Natural killer cell treated with Interleukin-12 subunit alpha and Interleukin-12 subunit beta and Interleukin-15 and Interleukin-18, amount 100 ng/mL, for 72 hours (primary cell): Measurements from ENCODE around the gene IL4. TPM values are rescaled to one million over a fixed set of nuclear protein-coding genes. Genes with fewer than 3 reads are reported as not detected.

Experiments
- ATAC-seq, 2 donors: fragments of 150-1000 bp; cut with Tn5 transposase in 1 of 2; sonication (Bioruptor Pico), chemical (Tn5 transposase) in 1 of 2; 2 replicates each; pipeline ENCODE4 v1.10.0; 2021
- DNase-seq: peaks from one replicate; pipeline ENCODE4 v3.0.0; 2022; ENCODE audit warnings: low spot score
- H3K27ac Mint-ChIP-seq, 2 donors: 1 replicate in 1 of 2; 2 replicates in 1 of 2; pipeline ENCODE4 v1.8.0; 2022; ENCODE audit warnings: mixed read lengths in 2 of 2, mild to moderate bottlenecking in 1 of 2, moderate library complexity in 1 of 2
- H3K27me3 Mint-ChIP-seq, 2 donors: 1 replicate in 1 of 2; 2 replicates in 1 of 2; pipeline ENCODE4 v1.8.0; 2022; ENCODE audit warnings: mixed read lengths in 2 of 2
- H3K36me3 Mint-ChIP-seq: one replicate; pipeline ENCODE4 v1.8.0; 2022; ENCODE audit warnings: mixed read lengths
- H3K4me1 Mint-ChIP-seq, 2 donors: 1 replicate in 1 of 2; 2 replicates in 1 of 2; pipeline ENCODE4 v1.8.0; 2022; ENCODE audit warnings: low read depth in 2 of 2, mixed read lengths in 2 of 2, mild to moderate bottlenecking in 1 of 2
- H3K4me3 Mint-ChIP-seq: one replicate; pipeline ENCODE4 v1.8.0; 2022; ENCODE audit warnings: mixed read lengths
- H3K9me3 Mint-ChIP-seq: 2 replicates; pipeline ENCODE4 v1.8.0; 2022; ENCODE audit warnings: mixed read lengths
- total RNA-seq, 2 donors: library from RNA; stranded (reverse); gene quantifications; one replicate each; pipeline ENCODE4 v1.2.3, GENCODE V29; 2022

Gene IL4
- total RNA-seq, 2 donors from 2014 or later, result 2.6 TPM; not detected in 1

DNA sequence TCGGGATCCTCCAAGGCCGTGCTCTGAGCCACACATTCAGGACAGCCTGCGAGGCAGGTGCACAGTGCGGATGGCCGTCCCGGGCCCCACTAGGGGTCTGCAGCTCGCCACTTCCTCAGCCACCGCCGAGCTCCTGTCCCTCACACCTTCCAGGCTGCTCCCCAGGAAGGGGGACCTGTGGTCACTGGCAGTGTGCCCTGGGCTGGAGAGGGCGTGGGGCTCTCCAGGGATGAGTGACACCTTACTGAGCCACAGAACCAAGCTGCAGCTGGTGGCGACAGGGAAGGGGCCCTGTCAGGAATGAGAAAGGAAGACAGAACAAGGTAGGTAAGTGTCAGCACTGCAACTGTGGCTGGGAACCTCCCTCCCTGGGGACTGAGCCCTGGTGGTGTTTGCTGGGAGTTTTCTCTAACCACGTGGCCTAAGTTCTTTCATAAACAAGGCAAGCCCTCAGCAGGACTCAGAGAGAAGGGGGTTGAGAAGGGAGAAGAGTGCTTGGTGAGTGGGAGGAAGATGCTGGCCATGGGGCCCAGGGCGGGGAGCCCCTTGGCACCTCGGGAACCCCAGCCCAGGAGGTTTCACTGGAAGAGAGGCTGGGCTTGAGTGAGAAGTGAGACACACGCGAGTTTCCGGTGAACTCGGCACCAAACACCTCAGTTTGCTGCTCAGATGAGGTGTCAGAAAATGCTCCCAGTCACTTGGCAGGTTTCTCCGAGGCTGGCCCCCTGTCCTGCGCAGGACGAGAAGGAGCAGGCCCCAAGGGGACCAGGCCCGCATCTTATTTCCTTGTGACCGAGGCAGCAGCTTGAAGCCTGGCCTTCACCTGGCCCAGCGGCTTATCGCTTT, 10.6 kb upstream of the IL4 start:
- peaks cover 0 to under 1% of the 10 kb centered on the region in 2 donors for H3K27me3 Mint-ChIP-seq
- ATAC-seq (peak; percentile 59 to 66), DNase-seq (peak; percentile 68)
- no peaks in the 10 kb centered on the region for H3K9me3 Mint-ChIP-seq
- peak overlapping the region; percentile 74 to 85 for H3K27ac Mint-ChIP-seq
- H3K4me3 Mint-ChIP-seq, result peak overlapping the region; percentile 81
- no peaks in the 10 kb centered on the region for H3K36me3 Mint-ChIP-seq
- peaks cover 29 to 33% of the 10 kb centered on the region in 2 donors for H3K4me1 Mint-ChIP-seq

DNA sequence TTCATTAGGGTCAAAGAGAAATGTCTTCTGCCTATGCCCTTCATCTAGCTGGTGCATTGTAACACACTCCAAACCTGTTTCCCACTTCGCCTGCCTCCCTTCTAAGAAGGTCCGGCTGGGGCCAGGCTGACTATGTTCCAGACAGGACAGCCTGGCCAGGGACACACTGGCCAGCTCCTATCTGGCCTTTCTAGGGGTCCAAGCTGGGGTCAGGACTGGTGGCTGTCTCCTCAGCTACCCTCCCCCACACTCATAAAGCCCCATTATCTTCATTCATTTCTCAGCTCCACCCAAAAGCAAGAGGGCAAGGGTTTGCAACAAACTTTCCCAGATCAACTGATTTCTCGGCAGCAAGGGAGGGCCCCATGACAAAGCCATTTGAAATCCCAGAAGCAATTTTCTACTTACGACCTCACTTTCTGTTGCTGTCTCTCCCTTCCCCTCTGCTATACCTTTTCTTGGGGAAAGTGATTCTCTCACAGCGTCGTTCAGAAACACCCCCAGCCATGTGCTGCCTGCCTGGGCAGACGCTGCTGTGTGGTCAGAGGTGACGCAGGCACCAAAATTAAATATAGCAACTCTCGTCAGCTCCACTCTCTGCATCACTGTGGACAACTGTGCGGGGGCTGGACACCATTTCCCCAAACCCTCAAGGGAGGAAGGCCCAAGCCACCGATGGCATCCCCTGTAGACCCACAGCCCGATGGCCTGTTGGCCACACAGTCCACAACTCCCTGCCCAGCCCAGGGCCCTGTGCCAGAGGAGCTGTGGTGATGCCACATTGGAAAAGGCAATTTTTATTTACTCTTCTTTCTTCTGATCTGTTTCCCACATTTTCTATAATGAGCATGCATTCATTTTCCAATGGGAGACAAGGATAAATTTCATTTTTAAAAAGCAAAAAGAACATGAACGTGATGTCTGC, 9.8 kb upstream of the IL4 start:
- DNase-seq (no peak), ATAC-seq (peak; percentile 58 to 70)
- Mint-ChIP-seq H3K36me3 (no peaks in the 10 kb centered on the region), H3K4me3 (peak overlapping the region; percentile 81), H3K9me3 (no peaks in the 10 kb centered on the region), H3K4me1 (peaks cover 28 to 32% of the 10 kb centered on the region in 2 donors), H3K27me3 (no peaks in the 10 kb centered on the region), H3K27ac (peak overlapping the region; percentile 74 to 85)

DNA sequence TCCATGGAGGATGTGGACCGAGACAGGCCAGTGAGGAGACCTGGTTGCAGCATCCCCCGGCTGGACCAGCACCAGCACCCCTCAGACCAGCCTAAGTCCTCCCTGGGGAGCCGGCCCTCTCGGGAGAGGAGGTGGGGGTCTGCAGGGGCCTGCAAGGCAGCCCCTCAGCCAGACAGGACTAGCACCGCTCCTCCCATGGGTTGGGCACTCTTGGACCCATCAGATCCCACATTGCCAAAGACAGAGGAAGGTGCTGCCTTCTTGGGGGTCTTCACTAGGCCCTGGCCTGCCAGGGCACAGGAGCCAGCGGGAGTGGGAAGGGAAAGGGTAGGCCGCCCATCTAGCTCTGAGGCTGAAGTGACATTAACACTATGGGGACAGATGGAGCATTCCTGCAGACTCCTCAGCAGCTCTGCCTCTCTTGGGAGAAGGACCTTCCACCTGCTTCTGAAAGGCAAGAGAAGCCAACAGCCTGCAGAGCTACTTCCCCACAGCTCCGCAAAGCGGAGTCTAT, 9.0 kb upstream of the IL4 start:
- Mint-ChIP-seq H3K27me3 (no peaks in the 10 kb centered on the region), H3K27ac (peak overlapping the region; percentile 74 to 85), H3K9me3 (no peaks in the 10 kb centered on the region), H3K4me1 (peaks cover 28 to 32% of the 10 kb centered on the region in 2 donors), H3K4me3 (peak overlapping the region; percentile 81), H3K36me3 (no peaks in the 10 kb centered on the region)
- ATAC-seq, result no peak
- DNase-seq, result no peak

DNA sequence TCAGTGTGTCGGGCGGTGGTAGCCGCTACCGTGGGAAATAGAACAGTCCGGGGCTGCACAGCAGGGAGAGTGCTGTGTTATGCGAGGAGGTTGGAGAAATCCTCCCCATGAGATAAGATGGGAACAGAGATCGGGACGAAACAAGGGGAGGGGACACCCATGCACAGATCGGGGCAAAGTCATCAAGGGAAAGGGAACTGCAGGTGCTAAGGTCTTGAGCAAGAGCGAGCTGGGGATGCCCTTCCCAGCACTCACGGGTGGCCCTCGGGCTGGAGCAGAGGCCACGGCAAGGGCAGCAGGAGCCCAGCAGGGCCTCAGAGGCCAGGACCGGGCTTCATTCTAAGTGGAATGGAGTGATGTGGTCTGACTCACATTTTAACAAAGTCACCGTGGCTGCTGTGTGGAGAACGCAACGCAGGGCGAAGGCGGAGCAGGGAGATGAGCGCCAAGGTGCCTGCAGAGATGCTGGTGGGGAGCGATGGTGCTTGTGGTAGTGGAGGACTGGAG, 8.2 kb upstream of the IL4 start:
- Mint-ChIP-seq H3K27ac (peak overlapping the region in 1 of 2 donors; percentile 6), H3K4me3 (no peak overlapping the region), H3K27me3 (peaks cover 0 to 1% of the 10 kb centered on the region in 2 donors), H3K36me3 (no peaks in the 10 kb centered on the region), H3K4me1 (peaks cover 26 to 32% of the 10 kb centered on the region in 2 donors), H3K9me3 (no peaks in the 10 kb centered on the region)
- ATAC-seq (no peak), DNase-seq (no peak)

DNA sequence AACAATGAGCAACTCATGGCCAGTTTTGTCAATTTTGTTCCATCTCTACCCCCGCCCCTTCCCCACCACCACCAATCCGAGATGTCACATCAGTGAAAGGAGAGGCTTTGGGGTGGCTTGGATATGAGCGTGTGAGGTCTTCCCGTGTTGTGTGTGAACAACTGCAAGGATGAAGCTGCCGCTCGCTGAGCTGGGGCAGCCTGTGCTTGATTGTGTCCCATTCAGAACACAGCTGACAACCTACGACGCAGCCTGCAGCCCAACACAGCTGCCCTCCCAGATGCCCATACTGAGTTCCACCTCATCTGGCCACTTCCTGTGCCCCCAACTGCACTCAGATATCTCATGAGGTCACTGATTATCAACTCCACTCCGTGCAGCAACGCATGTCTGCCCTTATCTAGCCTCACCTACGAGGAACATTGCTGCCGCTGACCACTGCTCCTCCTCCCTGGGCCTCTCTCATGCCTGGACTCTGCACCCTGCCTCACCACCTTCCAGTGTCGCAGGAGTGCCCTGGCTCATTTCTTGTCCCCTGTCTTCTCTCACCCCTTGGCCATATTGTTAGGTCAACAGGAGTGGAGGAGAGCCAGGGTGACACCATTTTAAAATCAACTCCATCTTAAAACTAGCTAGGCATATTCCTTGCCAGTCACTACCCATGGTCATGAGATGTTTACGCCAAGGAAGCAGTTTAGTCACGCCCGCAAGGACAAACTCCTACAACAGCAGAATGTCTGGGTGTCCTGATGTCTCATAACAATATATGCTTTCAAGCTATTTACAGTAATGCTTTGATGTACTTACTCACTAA, 7.3 kb upstream of the IL4 start:
- H3K9me3 Mint-ChIP-seq, result no peaks in the 10 kb centered on the region
- H3K36me3 Mint-ChIP-seq, result no peaks in the 10 kb centered on the region
- no peak overlapping the region for H3K27ac Mint-ChIP-seq
- ATAC-seq (peak in 1 of 2 donors; percentile 40), DNase-seq (no peak)
- no peak overlapping the region for H3K4me3 Mint-ChIP-seq
- peaks cover 25 to 29% of the 10 kb centered on the region in 2 donors for H3K4me1 Mint-ChIP-seq
- peaks cover 3 to 4% of the 10 kb centered on the region in 2 donors for H3K27me3 Mint-ChIP-seq

DNA sequence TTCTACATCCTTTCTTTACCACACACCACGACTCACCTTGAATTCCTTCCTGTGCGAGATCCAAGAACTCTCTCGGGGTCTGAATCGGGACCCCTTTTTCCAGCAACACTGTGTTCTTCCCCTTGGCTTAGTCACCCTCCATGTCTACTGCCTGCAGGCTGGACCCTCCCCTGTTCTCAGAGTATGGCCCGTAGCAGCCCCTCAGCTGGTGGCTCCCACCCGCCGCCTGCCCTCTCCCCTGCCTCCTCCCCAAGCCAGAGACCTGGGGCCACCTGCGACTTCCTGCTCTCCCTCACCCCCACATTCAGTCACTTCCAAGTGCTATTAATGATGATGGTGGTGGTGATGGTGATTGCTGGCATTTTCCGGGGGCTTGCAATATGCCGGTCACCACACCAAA, 6.5 kb upstream of the IL4 start:
- Mint-ChIP-seq H3K27ac (no peak overlapping the region), H3K27me3 (peaks cover 3 to 4% of the 10 kb centered on the region in 2 donors), H3K36me3 (no peaks in the 10 kb centered on the region), H3K9me3 (no peaks in the 10 kb centered on the region), H3K4me3 (no peak overlapping the region), H3K4me1 (peaks cover 22 to 23% of the 10 kb centered on the region in 2 donors)
- no peak for ATAC-seq
- no peak for DNase-seq

DNA sequence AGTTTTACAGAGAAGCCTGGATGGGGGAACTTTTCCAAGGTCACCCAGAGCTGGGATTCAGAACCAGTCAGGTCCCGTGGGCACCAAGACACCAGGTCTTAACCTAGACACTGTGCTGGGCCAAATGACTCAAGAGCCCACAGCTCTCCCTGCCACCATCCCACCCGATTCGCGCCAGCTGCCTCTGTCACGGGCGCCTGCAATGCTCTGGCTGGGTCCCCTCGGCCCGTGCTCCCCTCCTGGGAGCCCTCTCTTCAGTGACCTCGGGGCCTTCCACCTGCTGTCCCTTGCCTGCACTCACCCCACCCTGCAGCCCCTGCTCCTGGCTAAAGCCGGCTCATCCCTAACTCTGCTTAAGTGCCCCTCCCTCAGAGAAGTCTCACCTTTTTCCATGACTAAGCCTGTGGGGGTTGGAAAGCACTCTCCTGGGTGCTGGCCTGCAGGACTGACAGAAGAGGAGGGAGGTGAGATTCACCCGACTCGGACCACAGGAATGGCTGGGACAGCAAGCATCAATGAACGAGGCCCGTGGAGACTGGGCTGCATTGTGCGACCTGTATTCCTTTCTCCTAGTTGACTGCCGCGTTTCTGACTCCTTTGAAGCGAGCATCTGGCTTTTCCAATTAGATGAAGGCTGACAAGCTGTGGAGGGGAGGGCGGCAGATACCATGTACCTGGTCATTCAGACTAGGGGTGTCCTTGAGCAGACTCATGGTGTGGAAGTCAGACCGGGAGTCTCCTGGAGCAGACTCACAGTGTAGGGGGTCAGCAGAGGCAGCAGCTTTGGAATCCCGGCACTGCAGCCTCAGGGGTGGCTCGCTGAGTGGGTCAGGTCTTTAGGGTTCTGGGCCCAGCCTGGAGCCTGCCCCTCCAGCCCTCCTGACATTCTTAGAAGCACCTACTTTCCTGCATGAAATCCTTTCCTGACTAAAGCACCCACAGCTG, 5.8 kb upstream of the IL4 start:
- Mint-ChIP-seq H3K27me3 (peaks cover 3 to 4% of the 10 kb centered on the region in 2 donors), H3K4me3 (no peak overlapping the region), H3K36me3 (no peaks in the 10 kb centered on the region), H3K9me3 (no peaks in the 10 kb centered on the region), H3K4me1 (peaks cover 17 to 18% of the 10 kb centered on the region in 2 donors), H3K27ac (no peak overlapping the region)
- DNase-seq (no peak), ATAC-seq (no peak)

DNA sequence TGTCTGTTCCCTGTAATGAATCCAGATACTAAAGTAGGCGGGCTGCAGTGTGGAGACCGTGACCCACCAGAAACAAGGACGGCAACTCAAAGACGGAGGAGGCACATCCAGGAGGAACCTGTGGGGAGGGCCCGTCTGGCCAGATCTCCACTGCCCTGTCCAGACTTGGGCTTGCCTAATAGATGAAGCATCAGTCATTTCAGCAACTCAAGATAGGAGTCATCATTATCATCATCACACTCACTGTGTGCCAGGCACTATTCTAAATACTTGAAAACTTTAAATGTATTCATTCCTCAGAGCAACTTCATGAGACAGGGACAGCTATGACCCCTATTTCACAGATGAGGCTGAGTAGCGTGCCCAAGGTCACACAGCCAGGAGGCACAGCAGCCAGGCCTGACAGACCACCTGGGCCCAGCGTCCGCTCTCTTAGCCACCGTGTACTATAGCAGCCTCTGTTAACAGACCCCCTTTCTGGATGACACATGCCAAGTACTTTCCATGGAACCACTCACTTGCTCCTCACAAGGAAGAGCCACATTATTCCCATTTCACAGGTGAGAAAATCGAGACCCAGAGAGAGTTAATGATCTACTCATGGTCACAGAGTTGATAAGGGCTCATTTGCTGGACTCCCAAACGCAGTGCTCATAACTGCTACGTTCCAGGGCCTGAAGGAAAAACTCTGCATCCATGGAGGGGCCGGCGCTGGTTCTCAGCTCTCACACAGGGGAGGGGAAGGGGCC, 4.9 kb upstream of the IL4 start:
- Mint-ChIP-seq H3K36me3 (no peaks in the 10 kb centered on the region), H3K27ac (no peak overlapping the region), H3K27me3 (peaks cover 3 to 4% of the 10 kb centered on the region in 2 donors), H3K9me3 (no peaks in the 10 kb centered on the region), H3K4me3 (no peak overlapping the region), H3K4me1 (peaks cover 9 to 11% of the 10 kb centered on the region in 2 donors)
- DNase-seq (no peak), ATAC-seq (no peak)

DNA sequence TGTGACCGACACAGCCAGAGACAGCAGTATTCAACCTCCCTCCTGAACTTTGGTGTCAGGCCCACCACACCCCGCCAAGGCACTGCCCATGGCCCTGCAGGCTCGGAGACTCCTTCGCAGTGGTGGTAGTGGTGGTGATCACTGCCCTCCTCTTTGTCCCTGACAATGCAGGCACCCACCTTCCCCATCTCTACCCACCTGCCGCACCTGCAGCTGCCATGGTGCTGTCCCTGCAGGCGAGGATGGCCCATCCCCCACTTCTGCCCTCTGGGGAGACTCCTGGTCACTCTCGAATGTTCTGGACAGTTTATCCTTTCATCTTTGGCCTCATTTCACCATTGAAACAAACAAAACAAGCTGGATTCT, 4.4 kb upstream of the IL4 start:
- Mint-ChIP-seq H3K36me3 (no peaks in the 10 kb centered on the region), H3K4me3 (no peak overlapping the region), H3K27me3 (peaks cover 3 to 4% of the 10 kb centered on the region in 2 donors), H3K4me1 (peaks cover 4 to 5% of the 10 kb centered on the region in 2 donors), H3K9me3 (no peaks in the 10 kb centered on the region), H3K27ac (no peak overlapping the region)
- ATAC-seq (no peak), DNase-seq (no peak)

DNA sequence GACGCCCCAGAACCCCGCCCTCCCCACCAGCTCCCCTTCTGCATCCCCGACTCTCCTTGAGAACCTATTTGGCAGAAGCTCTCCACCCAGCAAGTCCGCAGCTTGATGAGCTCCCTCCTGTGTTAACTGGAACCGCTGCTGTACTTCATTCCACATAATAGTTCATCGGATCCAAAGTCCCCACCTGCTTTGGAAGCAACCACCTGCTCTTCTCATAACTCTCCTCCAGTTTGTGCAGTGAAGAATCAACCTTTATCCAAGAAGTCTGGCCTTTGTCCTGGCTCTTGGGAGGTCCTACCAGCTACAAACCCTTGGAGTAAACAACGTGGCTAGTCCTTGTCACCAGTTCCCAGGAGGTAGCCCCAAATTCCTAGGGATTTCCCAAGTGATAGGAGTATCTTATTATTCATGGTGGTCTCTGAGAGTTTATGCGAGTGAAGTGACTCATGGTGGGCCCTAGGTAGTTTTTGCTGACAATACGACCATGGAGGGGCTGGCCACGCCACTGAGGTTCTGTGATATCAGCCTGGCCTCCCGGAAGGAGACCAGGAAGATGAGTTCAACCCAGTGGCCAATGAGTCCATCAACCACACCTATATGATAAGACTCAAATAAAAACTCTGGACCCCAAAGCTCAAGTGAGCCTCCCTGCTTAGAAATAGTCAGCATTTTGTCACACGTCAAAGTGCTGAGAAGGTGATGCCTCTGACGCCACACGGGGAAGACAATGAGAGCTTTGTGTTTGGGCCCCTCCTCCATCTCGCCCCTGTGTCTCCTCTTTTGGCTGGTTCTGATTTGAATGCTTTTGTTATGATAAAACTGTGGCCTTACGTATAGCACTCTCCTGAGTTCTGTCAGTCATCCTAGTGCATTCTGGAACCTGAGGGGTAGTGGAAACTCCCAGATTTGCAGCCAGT, 3.6 kb upstream of the IL4 start:
- H3K27me3 Mint-ChIP-seq, result peaks cover 3 to 4% of the 10 kb centered on the region in 2 donors
- no peak for ATAC-seq
- H3K9me3 Mint-ChIP-seq, result no peaks in the 10 kb centered on the region
- no peaks in the 10 kb centered on the region for H3K36me3 Mint-ChIP-seq
- DNase-seq, result no peak
- peak overlapping the region in 1 of 2 donors; percentile 46 for H3K27ac Mint-ChIP-seq
- H3K4me3 Mint-ChIP-seq, result no peak overlapping the region
- peaks cover 0 to 3% of the 10 kb centered on the region in 2 donors for H3K4me1 Mint-ChIP-seq

DNA sequence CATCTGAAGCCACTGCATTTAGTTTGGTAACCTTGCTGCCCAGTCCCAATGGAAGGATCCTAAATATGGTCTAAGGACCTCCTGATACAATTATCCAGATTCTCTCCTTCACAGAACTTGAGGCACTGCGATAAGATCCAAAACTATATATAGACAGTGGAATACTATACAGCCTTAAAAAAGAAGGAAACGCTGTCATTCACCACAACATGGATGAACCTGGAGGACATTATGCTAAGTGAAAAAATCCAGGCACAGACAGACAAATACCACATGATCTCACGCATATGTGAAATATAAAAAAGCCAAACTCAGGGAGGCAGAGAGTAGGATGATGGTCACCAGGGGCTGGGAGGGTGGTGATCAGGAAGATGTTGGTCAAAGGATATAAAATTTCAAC, 2.8 kb upstream of the IL4 start:
- DNase-seq, result no peak
- no peak for ATAC-seq
- H3K4me1 Mint-ChIP-seq, result peaks cover 0 to 5% of the 10 kb centered on the region in 2 donors
- H3K9me3 Mint-ChIP-seq, result no peaks in the 10 kb centered on the region
- peaks cover 3 to 4% of the 10 kb centered on the region in 2 donors for H3K27me3 Mint-ChIP-seq
- no peaks in the 10 kb centered on the region for H3K36me3 Mint-ChIP-seq
- peak overlapping the region in 1 of 2 donors; percentile 46 for H3K27ac Mint-ChIP-seq
- H3K4me3 Mint-ChIP-seq, result no peak overlapping the region
